ENCODE data around the gene NUP98.
"Not testable (repeated sequence)": the region's sequence is repeated elsewhere in the genome, so short reads cannot be mapped to it uniquely, and the experiment has no call there.

Gene NUP98

GRCh38 chr11:3662856-3663255 lies 134.5 kb downstream of the NUP98 start:
- Mint-ChIP-seq H3K36me3 (no peaks in the 10 kb centered on the region), H3K27me3 (no peaks in the 10 kb centered on the region), H3K27ac (no peak overlapping the region), H3K4me3 (no peak overlapping the region), H3K4me1 (no peaks in the 10 kb centered on the region), H3K9me3 (no peaks in the 10 kb centered on the region)

- no peaks in the 10 kb centered on the region for H3K9me3 Mint-ChIP-seq
- no peak overlapping the region for H3K27ac Mint-ChIP-seq
- H3K27me3 Mint-ChIP-seq = no peaks in the 10 kb centered on the region
- no peaks in the 10 kb centered on the region for H3K36me3 Mint-ChIP-seq
- no peak overlapping the region for H3K4me3 Mint-ChIP-seq
- H3K4me1 Mint-ChIP-seq = no peaks in the 10 kb centered on the region
These were observed 136.4 kb downstream of the NUP98 start for GRCh38 chr11:3660960-3661359.

- no peak overlapping the region for H3K27ac Mint-ChIP-seq
- H3K27me3 Mint-ChIP-seq = peaks cover 2% of the 10 kb centered on the region
- H3K9me3 Mint-ChIP-seq = no peaks in the 10 kb centered on the region
- H3K36me3 Mint-ChIP-seq = no peaks in the 10 kb centered on the region
- no peak overlapping the region for H3K4me3 Mint-ChIP-seq
- H3K4me1 Mint-ChIP-seq = no peaks in the 10 kb centered on the region
These were observed 137.5 kb downstream of the NUP98 start for GRCh38 chr11:3659595-3660515.

GRCh38 chr11:3658252-3658651 lies 139.1 kb downstream of the NUP98 start:
- no peaks in the 10 kb centered on the region for H3K36me3 Mint-ChIP-seq
- H3K27ac Mint-ChIP-seq = no peak overlapping the region
- no peaks in the 10 kb centered on the region for H3K9me3 Mint-ChIP-seq
- H3K4me1 Mint-ChIP-seq = no peaks in the 10 kb centered on the region
- peaks cover 2% of the 10 kb centered on the region for H3K27me3 Mint-ChIP-seq
- no peak overlapping the region for H3K4me3 Mint-ChIP-seq

GRCh38 chr11:3657331-3657730 lies 140.0 kb downstream of the NUP98 start:
- H3K36me3 Mint-ChIP-seq, H3K4me1 Mint-ChIP-seq, H3K27me3 Mint-ChIP-seq, H3K9me3 Mint-ChIP-seq, H3K27ac Mint-ChIP-seq, H3K4me3 Mint-ChIP-seq: not testable (repeated sequence)

GRCh38 chr11:3655547-3655946 lies 141.8 kb downstream of the NUP98 start:
- peaks cover 6% of the 10 kb centered on the region for H3K27me3 Mint-ChIP-seq
- no peaks in the 10 kb centered on the region for H3K4me1 Mint-ChIP-seq
- no peaks in the 10 kb centered on the region for H3K36me3 Mint-ChIP-seq
- H3K9me3 Mint-ChIP-seq = no peaks in the 10 kb centered on the region
- H3K27ac Mint-ChIP-seq = no peak overlapping the region
- H3K4me3 Mint-ChIP-seq = no peak overlapping the region

GRCh38 chr11:3652514-3652913 lies 144.8 kb downstream of the NUP98 start:
- not testable (repeated sequence) for H3K36me3 Mint-ChIP-seq, H3K27ac Mint-ChIP-seq, H3K4me1 Mint-ChIP-seq, H3K4me3 Mint-ChIP-seq, H3K9me3 Mint-ChIP-seq
- peaks cover 26% of the 10 kb centered on the region for H3K27me3 Mint-ChIP-seq

GRCh38 chr11:3649374-3649773 lies 148.0 kb downstream of the NUP98 start:
- H3K4me1 Mint-ChIP-seq, H3K9me3 Mint-ChIP-seq, H3K27ac Mint-ChIP-seq, H3K4me3 Mint-ChIP-seq, H3K36me3 Mint-ChIP-seq: not testable (repeated sequence)
- H3K27me3 Mint-ChIP-seq = peaks cover 26% of the 10 kb centered on the region

- H3K9me3 Mint-ChIP-seq, H3K36me3 Mint-ChIP-seq, H3K4me1 Mint-ChIP-seq, H3K27ac Mint-ChIP-seq, H3K4me3 Mint-ChIP-seq: not testable (repeated sequence)
- H3K27me3 Mint-ChIP-seq = peaks cover 26% of the 10 kb centered on the region
These were observed 148.5 kb downstream of the NUP98 start for GRCh38 chr11:3648843-3649242.

- Mint-ChIP-seq H3K27me3 (peaks cover 22% of the 10 kb centered on the region), H3K27ac (no peak overlapping the region), H3K4me3 (no peak overlapping the region), H3K9me3 (no peaks in the 10 kb centered on the region), H3K36me3 (no peaks in the 10 kb centered on the region), H3K4me1 (peaks cover 9% of the 10 kb centered on the region)
These were observed 151.8 kb downstream of the NUP98 start for GRCh38 chr11:3645552-3645951.

- H3K27ac Mint-ChIP-seq = no peak within 1 kb of the TSS
These were observed 152.5 kb downstream of the NUP98 start, which contains the start of gene ART1 for GRCh38 chr11:3644817-3645235. TSS of gene ART1 (plus strand) at chr11:3645128. CDS start at chr11:3659214, 14,086 bp downstream.

GRCh38 chr11:3643102-3643546 lies 154.2 kb downstream of the NUP98 start:
- not testable (repeated sequence) for H3K27me3 Mint-ChIP-seq, H3K27ac Mint-ChIP-seq, H3K36me3 Mint-ChIP-seq, H3K9me3 Mint-ChIP-seq, H3K4me1 Mint-ChIP-seq
- H3K4me3 Mint-ChIP-seq = peak overlapping the region; percentile 90

More at GRCh38 chr11:3644817-3645235, 152.5 kb downstream of the NUP98 start, which contains the start of gene ART1:
- Mint-ChIP-seq H3K4me1 (peaks cover 9% of the 10 kb centered on the region), H3K36me3 (no peaks in the 10 kb centered on the region), H3K9me3 (no peaks in the 10 kb centered on the region), H3K4me3 (no peak within 1 kb of the TSS), H3K27me3 (peaks cover 17% of the 10 kb centered on the region)

GRCh38 chr11:3642071-3642951 lies 155.0 kb downstream of the NUP98 start:
- Mint-ChIP-seq H3K36me3 (no peaks in the 10 kb centered on the region), H3K27me3 (peaks cover 2% of the 10 kb centered on the region), H3K4me1 (peaks cover 9% of the 10 kb centered on the region), H3K4me3 (peak overlapping the region; percentile 90), H3K27ac (no peak overlapping the region), H3K9me3 (no peaks in the 10 kb centered on the region)

GRCh38 chr11:3641701-3642070 lies 155.7 kb downstream of the NUP98 start, which contains the start of gene ART5:
TSS of gene ART5 (minus strand) at chr11:3641992. CDS start at chr11:3641862, 130 bp downstream.
- H3K4me3 Mint-ChIP-seq = peak within 1 kb of the TSS; percentile 90
- no peaks in the 10 kb centered on the region for H3K9me3 Mint-ChIP-seq
- peaks cover 2% of the 10 kb centered on the region for H3K27me3 Mint-ChIP-seq
- H3K4me1 Mint-ChIP-seq = peaks cover 9% of the 10 kb centered on the region
- no peaks in the 10 kb centered on the region for H3K36me3 Mint-ChIP-seq
- H3K27ac Mint-ChIP-seq = peak within 1 kb of the TSS; percentile 46

GRCh38 chr11:3641191-3641590 lies 156.2 kb downstream of the NUP98 start:
- no peaks in the 10 kb centered on the region for H3K36me3 Mint-ChIP-seq
- H3K4me1 Mint-ChIP-seq = peaks cover 9% of the 10 kb centered on the region
- no peaks in the 10 kb centered on the region for H3K9me3 Mint-ChIP-seq
- peaks cover 2% of the 10 kb centered on the region for H3K27me3 Mint-ChIP-seq
- peak overlapping the region; percentile 46 for H3K27ac Mint-ChIP-seq
- peak overlapping the region; percentile 77 for H3K4me3 Mint-ChIP-seq

GRCh38 chr11:3639841-3640240 lies 157.5 kb downstream of the NUP98 start:
- Mint-ChIP-seq H3K4me1 (peaks cover 9% of the 10 kb centered on the region), H3K4me3 (no peak overlapping the region), H3K27me3 (no peaks in the 10 kb centered on the region), H3K27ac (no peak overlapping the region), H3K9me3 (no peaks in the 10 kb centered on the region), H3K36me3 (no peaks in the 10 kb centered on the region)

Measured in activated naive CD4-positive, alpha-beta T cell treated with anti-CD3 and anti-CD28 coated beads, Interleukin-2, amount 50 U/mL, for 24 hours (primary cell).